ENCODE data around the gene PDZD8.

DNA sequence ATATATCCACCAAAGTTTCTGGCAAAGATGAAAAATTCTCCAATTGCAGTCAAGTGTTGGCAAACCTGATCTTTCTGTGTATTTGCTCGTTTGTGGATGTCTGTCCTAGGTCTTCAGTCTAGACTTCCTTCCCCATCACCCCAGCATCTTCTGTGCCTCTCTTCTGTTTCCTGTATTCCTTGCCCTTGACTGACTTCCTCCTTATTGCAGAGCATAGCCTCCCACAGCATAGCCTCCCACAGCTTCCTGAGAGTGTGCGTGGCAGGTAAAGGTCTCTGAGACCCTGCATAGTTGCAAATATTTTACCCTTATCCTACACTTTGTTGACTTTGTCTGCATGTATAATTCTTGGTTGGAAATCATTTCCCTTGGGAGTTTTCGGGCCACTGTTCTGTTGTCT, 116.0 kb downstream of the PDZD8 start:
- TF ChIP-seq, protein P1, sequence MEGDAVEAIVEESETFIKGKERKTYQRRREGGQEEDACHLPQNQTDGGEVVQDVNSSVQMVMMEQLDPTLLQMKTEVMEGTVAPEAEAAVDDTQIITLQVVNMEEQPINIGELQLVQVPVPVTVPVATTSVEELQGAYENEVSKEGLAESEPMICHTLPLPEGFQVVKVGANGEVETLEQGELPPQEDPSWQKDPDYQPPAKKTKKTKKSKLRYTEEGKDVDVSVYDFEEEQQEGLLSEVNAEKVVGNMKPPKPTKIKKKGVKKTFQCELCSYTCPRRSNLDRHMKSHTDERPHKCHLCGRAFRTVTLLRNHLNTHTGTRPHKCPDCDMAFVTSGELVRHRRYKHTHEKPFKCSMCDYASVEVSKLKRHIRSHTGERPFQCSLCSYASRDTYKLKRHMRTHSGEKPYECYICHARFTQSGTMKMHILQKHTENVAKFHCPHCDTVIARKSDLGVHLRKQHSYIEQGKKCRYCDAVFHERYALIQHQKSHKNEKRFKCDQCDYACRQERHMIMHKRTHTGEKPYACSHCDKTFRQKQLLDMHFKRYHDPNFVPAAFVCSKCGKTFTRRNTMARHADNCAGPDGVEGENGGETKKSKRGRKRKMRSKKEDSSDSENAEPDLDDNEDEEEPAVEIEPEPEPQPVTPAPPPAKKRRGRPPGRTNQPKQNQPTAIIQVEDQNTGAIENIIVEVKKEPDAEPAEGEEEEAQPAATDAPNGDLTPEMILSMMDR (IDR thresholded peaks at IDR 0.05; ENCODE audit: low read depth, low read length) = no peak
- no peak for TF ChIP-seq EZH2phosphoT487 (IDR thresholded peaks at IDR 0.05; ENCODE audit: low read depth)
